AG09309 (cell line): ENCODE results near the gene P2RX6.

Source experiments
- DNase-seq: peaks from one replicate; pipeline ENCODE4 v3.0.0-alpha.2; 2010; ENCODE audit warnings: low read depth
- H3K4me3 ChIP-seq: 2 replicates; pipeline ENCODE4 v1.5.1; 2011; ENCODE audit warnings: mild to moderate bottlenecking, low read depth, low read length, moderate library complexity; ENCODE audit not compliant: control insufficient read depth
- TF ChIP-seq, protein P1 (sequence below): IDR thresholded peaks from 2 replicates; pipeline ENCODE4 v1.5.1; 2011; ENCODE audit warnings: mild to moderate bottlenecking, low read depth, low read length, inconsistent platforms; ENCODE audit not compliant: insufficient read depth, control insufficient read depth; ENCODE audit errors: missing control alignments

The P2RX6 gene

DNA sequence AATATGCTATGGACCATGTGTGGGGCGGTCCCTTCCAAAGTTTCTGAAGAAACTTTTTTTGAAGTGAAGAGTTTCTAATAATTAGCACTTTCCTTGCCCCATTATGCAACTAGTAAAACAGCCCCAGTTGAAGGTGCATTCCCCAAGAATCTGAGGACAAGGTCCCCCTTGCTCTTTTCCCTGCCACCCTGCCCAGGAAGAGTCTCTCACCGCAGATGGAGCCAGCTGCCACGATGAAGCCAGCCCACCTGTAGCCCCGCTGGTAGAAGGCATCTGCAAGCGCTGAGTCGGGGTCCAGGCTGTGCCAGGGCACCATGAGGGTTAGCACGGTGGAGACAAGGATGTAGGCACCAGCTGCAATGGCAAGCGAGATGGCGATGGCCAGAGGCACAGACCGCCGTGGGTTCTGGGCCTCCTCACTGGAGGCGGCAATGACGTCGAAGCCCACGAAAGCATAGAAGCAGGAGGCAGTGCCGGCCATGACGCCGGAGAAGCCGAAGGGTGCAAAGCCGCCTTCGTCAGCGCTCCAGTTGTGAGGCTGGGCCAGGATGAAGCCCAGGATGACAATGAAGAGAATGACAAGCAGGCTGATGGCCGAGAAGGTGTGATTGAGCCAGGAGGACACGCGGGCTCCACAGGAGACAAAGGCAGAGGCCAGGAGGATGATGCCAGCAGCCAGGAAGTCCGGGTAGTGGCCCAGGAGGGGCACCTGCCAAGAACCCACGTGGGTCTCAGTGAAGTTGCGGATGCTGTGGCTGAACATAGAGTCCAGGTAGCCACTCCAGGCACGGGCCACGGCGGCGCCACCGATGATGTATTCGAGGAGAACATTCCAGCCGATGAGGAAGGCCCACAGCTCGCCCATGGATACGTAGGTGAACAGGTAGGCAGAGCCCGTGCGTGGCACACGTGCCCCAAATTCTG, 15.9 kb downstream of the P2RX6 start:
- H3K4me3 ChIP-seq: no peak overlapping the region
- TF ChIP-seq, protein P1, sequence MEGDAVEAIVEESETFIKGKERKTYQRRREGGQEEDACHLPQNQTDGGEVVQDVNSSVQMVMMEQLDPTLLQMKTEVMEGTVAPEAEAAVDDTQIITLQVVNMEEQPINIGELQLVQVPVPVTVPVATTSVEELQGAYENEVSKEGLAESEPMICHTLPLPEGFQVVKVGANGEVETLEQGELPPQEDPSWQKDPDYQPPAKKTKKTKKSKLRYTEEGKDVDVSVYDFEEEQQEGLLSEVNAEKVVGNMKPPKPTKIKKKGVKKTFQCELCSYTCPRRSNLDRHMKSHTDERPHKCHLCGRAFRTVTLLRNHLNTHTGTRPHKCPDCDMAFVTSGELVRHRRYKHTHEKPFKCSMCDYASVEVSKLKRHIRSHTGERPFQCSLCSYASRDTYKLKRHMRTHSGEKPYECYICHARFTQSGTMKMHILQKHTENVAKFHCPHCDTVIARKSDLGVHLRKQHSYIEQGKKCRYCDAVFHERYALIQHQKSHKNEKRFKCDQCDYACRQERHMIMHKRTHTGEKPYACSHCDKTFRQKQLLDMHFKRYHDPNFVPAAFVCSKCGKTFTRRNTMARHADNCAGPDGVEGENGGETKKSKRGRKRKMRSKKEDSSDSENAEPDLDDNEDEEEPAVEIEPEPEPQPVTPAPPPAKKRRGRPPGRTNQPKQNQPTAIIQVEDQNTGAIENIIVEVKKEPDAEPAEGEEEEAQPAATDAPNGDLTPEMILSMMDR: no peak
- DNase-seq: no peak

- DNase-seq: no peak
- no peak overlapping the region for H3K4me3 ChIP-seq
- TF ChIP-seq, protein P1: no peak
These were observed 16.6 kb downstream of the P2RX6 start for GRCh38 chr22:21031545-21032036.

DNA sequence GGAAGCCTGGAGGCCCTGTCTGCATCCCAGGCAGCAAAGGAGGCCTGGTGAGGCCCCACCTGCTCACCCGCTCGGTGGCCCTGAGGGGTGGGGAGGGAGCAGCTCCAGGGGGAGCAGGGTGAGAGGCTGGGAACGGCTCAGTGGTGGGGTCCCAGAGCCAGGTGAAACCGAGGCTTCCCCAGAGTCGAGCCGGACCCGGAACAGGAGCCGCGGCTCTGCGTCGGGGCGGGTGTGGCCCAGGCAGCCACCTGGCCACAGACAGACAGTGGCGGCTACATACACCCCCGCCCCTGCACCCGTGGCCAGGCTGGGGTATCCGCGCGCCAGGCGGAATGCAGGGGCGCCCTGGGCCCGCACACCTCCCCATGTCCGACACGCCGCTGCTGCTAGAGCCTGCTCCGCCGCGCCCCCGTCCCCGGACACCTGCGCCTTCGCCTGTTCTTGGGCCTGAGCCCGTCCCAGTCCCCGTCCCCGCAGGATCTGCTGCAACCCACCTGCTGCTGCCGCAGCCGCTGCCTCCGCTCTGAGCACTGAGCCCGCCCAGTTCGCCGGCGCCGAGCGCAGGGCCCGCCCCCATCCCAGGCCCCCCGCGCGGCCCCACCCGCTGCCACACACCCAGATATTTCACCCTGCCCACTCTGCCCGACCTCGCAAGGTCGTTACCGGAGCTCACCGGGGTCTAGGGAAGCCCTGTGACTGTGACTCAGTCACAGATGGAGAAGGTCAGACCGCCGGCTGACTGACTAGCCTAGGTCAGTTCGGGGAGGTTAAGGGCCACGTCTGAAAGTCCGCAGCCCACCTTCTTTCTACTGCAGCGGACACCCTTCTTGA, 17.3 kb downstream of the P2RX6 start, which contains the start of gene SLC7A4:
SLC7A4 (minus strand) TSS at position 525 of the 831 bp plus-strand sequence. CDS start 749 bp downstream, outside the sequence.
- TF ChIP-seq, protein P1: no peak
- no peak within 1 kb of the TSS; the same call in 1 of the 2 replicates for H3K4me3 ChIP-seq

GRCh38 chr22:21032868-21033688, 18.1 kb downstream of the P2RX6 start:
- no peak for DNase-seq
- no peak overlapping the region for H3K4me3 ChIP-seq
- TF ChIP-seq, protein P1: no peak

More for the DNA sequence above, 17.3 kb downstream of the P2RX6 start, which contains the start of gene SLC7A4:
- DNase-seq: no peak

DNA sequence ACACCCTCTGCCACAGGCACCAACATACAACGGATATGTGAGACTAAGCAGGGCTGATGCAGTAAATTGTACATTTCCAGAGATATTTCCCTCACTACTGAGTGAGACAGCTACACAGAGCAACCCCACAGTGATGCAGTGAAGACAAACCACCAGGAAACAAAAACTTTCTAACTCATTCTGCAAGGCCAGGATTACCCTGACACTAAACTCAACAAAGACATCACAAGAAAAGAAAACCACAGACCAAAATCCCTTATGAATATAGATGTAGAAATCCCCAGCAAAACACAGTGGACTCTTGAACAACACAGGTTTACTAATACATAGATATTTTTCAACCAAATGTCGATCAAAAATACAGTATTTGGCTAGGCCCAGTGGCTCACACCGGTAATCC, 18.9 kb downstream of the P2RX6 start:
- TF ChIP-seq, protein P1: no peak
- DNase-seq: no peak
- no peak overlapping the region for H3K4me3 ChIP-seq
